Measurements from ENCODE around the gene LYPD3. TPM values are rescaled to one million over a fixed set of nuclear protein-coding genes. Genes with fewer than 3 reads are reported as not detected.
"Not testable (repeated sequence)": the region's sequence is repeated elsewhere in the genome, so short reads cannot be mapped to it uniquely, and the experiment has no call there.

LYPD3 gene
- total and polyA plus RNA-seq, 2 experiments from 2014 or later = 4.6 to 13.2 TPM

GRCh38 chr19:43446746-43447489, 18.5 kb downstream of the LYPD3 start:
- DNase-seq (ENCODE audit: low spot score) = peak; percentile 83
- H3K9me2 ChIP-seq (replicated peaks; ENCODE audit: insufficient read depth) = no peaks in the 10 kb centered on the region
- H3K27me3 ChIP-seq = no peaks in the 10 kb centered on the region
- H4K20me1 ChIP-seq (ENCODE audit: insufficient read depth, poor library complexity, severe bottlenecking) = no peaks in the 10 kb centered on the region
- H3K36me3 ChIP-seq (replicated peaks; ENCODE audit: insufficient read depth, low read depth) = no peaks in the 10 kb centered on the region
- no peak overlapping the region for H2AFZ ChIP-seq
- H3K9me3 ChIP-seq (ENCODE audit: low read depth) = no peaks in the 10 kb centered on the region
- no peak overlapping the region for H3K4me2 ChIP-seq
- no peak overlapping the region for H3K27ac ChIP-seq
- WGBS (ENCODE audit: low lambda C conversion rate, missing lambda C conversion rate) = 27% methylated on average over 14 of the region's 14 CpGs
- no peaks in the 10 kb centered on the region for H3K4me1 ChIP-seq (ENCODE audit: insufficient read depth)
- no peak overlapping the region for H3K4me3 ChIP-seq
- TF ChIP-seq EZH2 (IDR thresholded peaks at IDR 0.05; ENCODE audit: borderline replicate concordance) = no peak
- TF ChIP-seq, protein P1, sequence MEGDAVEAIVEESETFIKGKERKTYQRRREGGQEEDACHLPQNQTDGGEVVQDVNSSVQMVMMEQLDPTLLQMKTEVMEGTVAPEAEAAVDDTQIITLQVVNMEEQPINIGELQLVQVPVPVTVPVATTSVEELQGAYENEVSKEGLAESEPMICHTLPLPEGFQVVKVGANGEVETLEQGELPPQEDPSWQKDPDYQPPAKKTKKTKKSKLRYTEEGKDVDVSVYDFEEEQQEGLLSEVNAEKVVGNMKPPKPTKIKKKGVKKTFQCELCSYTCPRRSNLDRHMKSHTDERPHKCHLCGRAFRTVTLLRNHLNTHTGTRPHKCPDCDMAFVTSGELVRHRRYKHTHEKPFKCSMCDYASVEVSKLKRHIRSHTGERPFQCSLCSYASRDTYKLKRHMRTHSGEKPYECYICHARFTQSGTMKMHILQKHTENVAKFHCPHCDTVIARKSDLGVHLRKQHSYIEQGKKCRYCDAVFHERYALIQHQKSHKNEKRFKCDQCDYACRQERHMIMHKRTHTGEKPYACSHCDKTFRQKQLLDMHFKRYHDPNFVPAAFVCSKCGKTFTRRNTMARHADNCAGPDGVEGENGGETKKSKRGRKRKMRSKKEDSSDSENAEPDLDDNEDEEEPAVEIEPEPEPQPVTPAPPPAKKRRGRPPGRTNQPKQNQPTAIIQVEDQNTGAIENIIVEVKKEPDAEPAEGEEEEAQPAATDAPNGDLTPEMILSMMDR (IDR thresholded peaks at IDR 0.05; ENCODE audit: poor library complexity) = peak; percentile 92
- no peaks in the 10 kb centered on the region for H3K79me2 ChIP-seq

DNA sequence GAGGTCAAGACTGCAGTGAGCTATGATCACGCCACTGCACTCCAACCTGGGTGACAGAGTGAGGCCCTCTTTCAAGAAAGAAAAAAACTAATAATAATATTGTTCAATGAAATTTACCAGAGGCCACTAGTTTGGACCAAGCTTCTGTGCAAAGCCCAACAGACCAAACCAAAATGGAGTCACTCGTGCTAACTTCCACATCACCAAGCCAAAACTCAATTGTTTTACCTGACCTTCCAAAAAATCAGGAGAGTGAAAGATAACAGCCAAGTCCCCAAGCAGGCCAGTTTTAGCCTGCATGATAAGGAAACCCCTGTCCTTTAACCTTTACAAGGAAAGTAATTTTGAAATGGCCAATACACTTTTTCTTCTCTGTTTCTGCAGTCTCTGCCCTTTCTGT, 20.0 kb downstream of the LYPD3 start:
- Histone ChIP-seq H3K27me3 (no peaks in the 10 kb centered on the region), H3K36me3 (replicated peaks; ENCODE audit: insufficient read depth, low read depth) (no peaks in the 10 kb centered on the region), H3K79me2 (no peaks in the 10 kb centered on the region), H3K9me2 (replicated peaks; ENCODE audit: insufficient read depth) (no peaks in the 10 kb centered on the region), H3K4me1 (ENCODE audit: insufficient read depth) (no peaks in the 10 kb centered on the region), H3K4me3 (no peak overlapping the region), H2AFZ (no peak overlapping the region), H4K20me1 (ENCODE audit: insufficient read depth, poor library complexity, severe bottlenecking) (no peaks in the 10 kb centered on the region), H3K4me2 (no peak overlapping the region), H3K27ac (no peak overlapping the region), H3K9me3 (ENCODE audit: low read depth) (no peaks in the 10 kb centered on the region)
- TF ChIP-seq EZH2 (IDR thresholded peaks at IDR 0.05; ENCODE audit: borderline replicate concordance) (no peak), EZH2phosphoT487 (IDR thresholded peaks at IDR 0.05; ENCODE audit: low read depth, severe bottlenecking, unreplicated experiment) (no peak)
- TF ChIP-seq, protein P1 (IDR thresholded peaks at IDR 0.05; ENCODE audit: poor library complexity) = no peak
- 92% methylated on average over 2 of the region's 2 CpGs for WGBS (ENCODE audit: low lambda C conversion rate, missing lambda C conversion rate)
- DNase-seq (ENCODE audit: low spot score) = no peak

GRCh38 chr19:43444531-43445287, 20.7 kb downstream of the LYPD3 start:
- 91% methylated on average over 15 of the region's 15 CpGs for WGBS (ENCODE audit: low lambda C conversion rate, missing lambda C conversion rate)
- Histone ChIP-seq H4K20me1 (ENCODE audit: insufficient read depth, poor library complexity, severe bottlenecking) (no peaks in the 10 kb centered on the region), H3K4me2 (no peak overlapping the region), H3K36me3 (replicated peaks; ENCODE audit: insufficient read depth, low read depth) (no peaks in the 10 kb centered on the region), H3K4me1 (ENCODE audit: insufficient read depth) (no peaks in the 10 kb centered on the region), H3K27ac (no peak overlapping the region), H2AFZ (no peak overlapping the region), H3K4me3 (no peak overlapping the region), H3K27me3 (no peaks in the 10 kb centered on the region), H3K9me2 (replicated peaks; ENCODE audit: insufficient read depth) (no peaks in the 10 kb centered on the region), H3K79me2 (no peaks in the 10 kb centered on the region), H3K9me3 (ENCODE audit: low read depth) (no peaks in the 10 kb centered on the region)
- TF ChIP-seq EZH2 (IDR thresholded peaks at IDR 0.05; ENCODE audit: borderline replicate concordance) (no peak), EZH2phosphoT487 (IDR thresholded peaks at IDR 0.05; ENCODE audit: low read depth, severe bottlenecking, unreplicated experiment) (no peak)
- TF ChIP-seq, protein P1 (IDR thresholded peaks at IDR 0.05; ENCODE audit: poor library complexity) = no peak
- no peak for DNase-seq (ENCODE audit: low spot score)

GRCh38 chr19:43444091-43444490, 21.3 kb downstream of the LYPD3 start:
- H3K9me3 ChIP-seq (ENCODE audit: low read depth); H3K27me3 ChIP-seq; H3K27ac ChIP-seq; H3K4me3 ChIP-seq; H3K4me1 ChIP-seq (ENCODE audit: insufficient read depth); H3K79me2 ChIP-seq; H3K4me2 ChIP-seq; H4K20me1 ChIP-seq (ENCODE audit: insufficient read depth, poor library complexity, severe bottlenecking); DNase-seq (ENCODE audit: low spot score); H2AFZ ChIP-seq; H3K36me3 ChIP-seq (replicated peaks; ENCODE audit: insufficient read depth, low read depth); H3K9me2 ChIP-seq (replicated peaks; ENCODE audit: insufficient read depth): not testable (repeated sequence)
- 94% methylated on average over 9 of the region's 9 CpGs for WGBS (ENCODE audit: low lambda C conversion rate, missing lambda C conversion rate)

All from hepatocyte (in vitro differentiated cells).